CD14-positive monocyte (primary cell): ENCODE results near the gene DDX42. TPM values are rescaled to one million over a fixed set of nuclear protein-coding genes. Genes with fewer than 3 reads are reported as not detected.
A peak's percentile ranks its signal among the peaks of the same experiment; 100 is the strongest.

Source experiments
- DNase-seq, 3 donors: peaks; one replicate each; pipeline ENCODE4 v3.0.0-alpha.2; 2011 to 2022
- H2AFZ ChIP-seq: 2 replicates; pipeline ENCODE4 v1.6.0; 2012; ENCODE audit warnings: mild to moderate bottlenecking, low read depth, low read length, inconsistent platforms; ENCODE audit not compliant: insufficient read depth, poor library complexity, severe bottlenecking
- H3K27ac ChIP-seq, 2 donors: 1 replicate in 1 of 2; 2 replicates in 1 of 2; pipeline ENCODE4 v1.5.1; 2012 to 2013; ENCODE audit warnings: low read length in 2 of 2, control low read depth in 1 of 2, inconsistent platforms in 1 of 2, low read depth in 1 of 2, mild to moderate bottlenecking in 1 of 2
- H3K27me3 ChIP-seq, 2 donors: one replicate each; pipeline versions ENCODE4 v1.6.0 to v1.6.1; 2011 to 2013; ENCODE audit warnings: low read length in 2 of 2; ENCODE audit not compliant: control insufficient read depth in 2 of 2, insufficient read depth in 2 of 2
- H3K36me3 ChIP-seq, 2 donors: replicated peaks in 1 of 2; 1 replicate in 1 of 2; 2 replicates in 1 of 2; pipeline versions ENCODE4 v1.5.1 to v1.6.1; 2012 to 2013; ENCODE audit warnings: low read length in 2 of 2, control low read depth in 1 of 2, inconsistent platforms in 1 of 2, mild to moderate bottlenecking in 1 of 2; ENCODE audit not compliant: insufficient read depth in 2 of 2, control insufficient read depth in 1 of 2
- H3K4me1 ChIP-seq, 2 donors: 1 replicate in 1 of 2; 2 replicates in 1 of 2; pipeline versions ENCODE4 v1.5.1 to v1.6.1; 2012 to 2013; ENCODE audit warnings: low read length in 2 of 2, control low read depth in 1 of 2, inconsistent platforms in 1 of 2, mild to moderate bottlenecking in 1 of 2, moderate library complexity in 1 of 2; ENCODE audit not compliant: insufficient read depth in 2 of 2, control insufficient read depth in 1 of 2
- H3K4me2 ChIP-seq: replicated peaks from 2 replicates; pipeline ENCODE3; 2012; ENCODE audit warnings: low read length, moderate library complexity, mild to moderate bottlenecking; ENCODE audit not compliant: poor library complexity, severe bottlenecking; ENCODE audit errors: extremely low read depth
- H3K4me3 ChIP-seq, 3 experiments: fragments of 200-600 bp in 1 of 3; sonication (generic) in 1 of 3; replicated peaks in 1 of 3; 1 replicate in 2 of 3; 2 replicates in 1 of 3; pipeline ENCODE4 v1.5.1; 2011 to 2013; ENCODE audit warnings: low read length in 3 of 3, mild to moderate bottlenecking in 3 of 3, control low read depth in 2 of 3, low read depth in 2 of 3, inconsistent platforms in 1 of 3, moderate library complexity in 1 of 3
- H3K79me2 ChIP-seq: 2 replicates; pipeline ENCODE4 v1.6.0; 2012; ENCODE audit warnings: mild to moderate bottlenecking, control low read depth, inconsistent platforms, low read length, moderate library complexity; ENCODE audit not compliant: insufficient read depth
- H3K9ac ChIP-seq: 2 replicates; pipeline ENCODE4 v1.6.0; 2017; ENCODE audit warnings: low read length, mild to moderate bottlenecking; ENCODE audit not compliant: insufficient read depth, poor library complexity, severe bottlenecking
- H3K9me3 ChIP-seq, 2 donors: replicated peaks in 1 of 2; 1 replicate in 1 of 2; 2 replicates in 1 of 2; pipeline versions ENCODE4 v1.5.1 to v1.6.1; 2012 to 2013; ENCODE audit warnings: low read length in 2 of 2, control low read depth in 1 of 2; ENCODE audit not compliant: control insufficient read depth in 1 of 2, insufficient read depth in 1 of 2
- H4K20me1 ChIP-seq: 2 replicates; pipeline ENCODE4 v1.6.0; 2012; ENCODE audit warnings: mild to moderate bottlenecking, low read length, control low read depth, moderate library complexity; ENCODE audit not compliant: insufficient read depth
- H3K27ac Mint-ChIP-seq, 7 donors: one replicate each; pipeline ENCODE4 v1.8.0; 2020; ENCODE audit warnings: mild to moderate bottlenecking in 7 of 7, mixed read lengths in 7 of 7, moderate library complexity in 6 of 7, inconsistent platforms in 2 of 7
- H3K27me3 Mint-ChIP-seq, 3 donors: one replicate each; pipeline ENCODE4 v1.8.0; 2021 to 2022; ENCODE audit warnings: low read depth in 3 of 3, mild to moderate bottlenecking in 3 of 3, mixed read lengths in 3 of 3, moderate library complexity in 3 of 3, inconsistent platforms in 1 of 3
- H3K36me3 Mint-ChIP-seq, 2 donors: one replicate each; pipeline ENCODE4 v1.8.0; 2020; ENCODE audit warnings: mixed read lengths in 2 of 2, inconsistent platforms in 1 of 2, mild to moderate bottlenecking in 1 of 2
- H3K4me1 Mint-ChIP-seq: one replicate; pipeline ENCODE4 v1.8.0; 2020; ENCODE audit warnings: mild to moderate bottlenecking, mixed read lengths
- H3K4me3 Mint-ChIP-seq, 2 donors: one replicate each; pipeline ENCODE4 v1.8.0; 2020; ENCODE audit warnings: mild to moderate bottlenecking in 2 of 2, mixed read lengths in 2 of 2, moderate library complexity in 1 of 2
- H3K9me3 Mint-ChIP-seq, 7 donors: one replicate each; pipeline ENCODE4 v1.8.0; 2020 to 2022; ENCODE audit warnings: mixed read lengths in 7 of 7, mild to moderate bottlenecking in 6 of 7, moderate library complexity in 6 of 7, inconsistent platforms in 2 of 7
- WGBS: methylation state at CpG from one replicate; pipeline ENCODE4 v1.1.5; 2013; ENCODE audit warnings: missing lambda C conversion rate; ENCODE audit not compliant: insufficient coverage; 5-methylcytosine and 5-hydroxymethylcytosine counted together
- intact Hi-C, 2 donors: fragments of 100-400 bp; cut with micrococcal nuclease; formaldehyde crosslinking; loops; one replicate each; pipeline versions ENCODE4 v1.15.0 to v1.15.1; 2023
- polyA plus RNA-seq, 3 donors: library from polyadenylated mRNA; depleted of rRNA in 1 of 3; unstranded in 2 of 3; stranded (reverse) in 1 of 3; fragments of 300-500 nt in 2 of 3; fragments of >200 nt in 1 of 3; fragmentation: Illumina TruSeq in 2 of 3; gene quantifications; 1 replicate in 2 of 3; 2 replicates in 1 of 3; pipeline ENCODE4 v1.2.3, GENCODE V29; 2012 to 2021
- TF ChIP-seq, protein P1 (sequence below): fragments of 200-600 bp; IDR thresholded peaks from one replicate; pipeline ENCODE4 v1.8.0; 2022; ENCODE audit warnings: antibody characterized with exemption, mild to moderate bottlenecking

Gene DDX42
- polyA plus RNA-seq, 3 donors: 3.1 to 89.2 (median 5.3) TPM

GRCh38 chr17:63785556-63785955, 11.6 kb downstream of the DDX42 start:
- Histone ChIP-seq H3K27me3 (no peaks in the 10 kb centered on the region), H3K79me2 (peaks cover 91% of the 10 kb centered on the region), H3K4me2 (no peak overlapping the region), H3K4me3 (no peak overlapping the region), H3K36me3 (peaks cover 56 to 91% of the 10 kb centered on the region in 2 donors), H2AFZ (no peak overlapping the region), H3K4me1 (no peaks in the 10 kb centered on the region), H4K20me1 (peaks cover 99% of the 10 kb centered on the region), H3K9me3 (no peaks in the 10 kb centered on the region), H3K27ac (peak overlapping the region in 1 of 2 donors; percentile 1), H3K9ac (no peak overlapping the region)
- Mint-ChIP-seq H3K27ac (peak overlapping the region in 1 of 7 donors; percentile 12), H3K27me3 (no peaks in the 10 kb centered on the region), H3K4me3 (no peak overlapping the region), H3K9me3 (no peaks in the 10 kb centered on the region), H3K36me3 (peaks cover 37 to 65% of the 10 kb centered on the region in 2 donors), H3K4me1 (peaks cover 4% of the 10 kb centered on the region)
- intact Hi-C loops: no loop called here
- TF ChIP-seq, protein P1, sequence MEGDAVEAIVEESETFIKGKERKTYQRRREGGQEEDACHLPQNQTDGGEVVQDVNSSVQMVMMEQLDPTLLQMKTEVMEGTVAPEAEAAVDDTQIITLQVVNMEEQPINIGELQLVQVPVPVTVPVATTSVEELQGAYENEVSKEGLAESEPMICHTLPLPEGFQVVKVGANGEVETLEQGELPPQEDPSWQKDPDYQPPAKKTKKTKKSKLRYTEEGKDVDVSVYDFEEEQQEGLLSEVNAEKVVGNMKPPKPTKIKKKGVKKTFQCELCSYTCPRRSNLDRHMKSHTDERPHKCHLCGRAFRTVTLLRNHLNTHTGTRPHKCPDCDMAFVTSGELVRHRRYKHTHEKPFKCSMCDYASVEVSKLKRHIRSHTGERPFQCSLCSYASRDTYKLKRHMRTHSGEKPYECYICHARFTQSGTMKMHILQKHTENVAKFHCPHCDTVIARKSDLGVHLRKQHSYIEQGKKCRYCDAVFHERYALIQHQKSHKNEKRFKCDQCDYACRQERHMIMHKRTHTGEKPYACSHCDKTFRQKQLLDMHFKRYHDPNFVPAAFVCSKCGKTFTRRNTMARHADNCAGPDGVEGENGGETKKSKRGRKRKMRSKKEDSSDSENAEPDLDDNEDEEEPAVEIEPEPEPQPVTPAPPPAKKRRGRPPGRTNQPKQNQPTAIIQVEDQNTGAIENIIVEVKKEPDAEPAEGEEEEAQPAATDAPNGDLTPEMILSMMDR: no peak
- WGBS: no CpG with 5 or more reads among the region's 1 CpG
- no peak for DNase-seq

- WGBS: no CpG with 5 or more reads among the region's 1 CpG
These were observed 12.1 kb downstream of the DDX42 start for GRCh38 chr17:63786117-63786516.

More at GRCh38 chr17:63786117-63786516, 12.1 kb downstream of the DDX42 start:
- Mint-ChIP-seq H3K27me3 (no peaks in the 10 kb centered on the region), H3K27ac (peak overlapping the region in 1 of 7 donors; percentile 54), H3K9me3 (no peaks in the 10 kb centered on the region), H3K36me3 (peaks cover 32 to 63% of the 10 kb centered on the region in 2 donors), H3K4me3 (no peak overlapping the region), H3K4me1 (peaks cover 1% of the 10 kb centered on the region)
- TF ChIP-seq, protein P1: no peak
- Histone ChIP-seq H4K20me1 (peaks cover 99% of the 10 kb centered on the region), H3K9ac (no peak overlapping the region), H3K4me1 (no peaks in the 10 kb centered on the region), H3K27ac (peak overlapping the region in 1 of 2 donors; percentile 1), H2AFZ (no peak overlapping the region), H3K9me3 (no peaks in the 10 kb centered on the region), H3K4me2 (no peak overlapping the region), H3K4me3 (no peak overlapping the region), H3K36me3 (peaks cover 53 to 91% of the 10 kb centered on the region in 2 donors), H3K27me3 (no peaks in the 10 kb centered on the region), H3K79me2 (peaks cover 88% of the 10 kb centered on the region)
- intact Hi-C loops: no loop called here
- DNase-seq: no peak
